ENCODE measurements around the gene ZDHHC14. TPM values are rescaled to one million over a fixed set of nuclear protein-coding genes. Genes with fewer than 3 reads are reported as not detected.
"Not testable (repeated sequence)": the region's sequence is repeated elsewhere in the genome, so short reads cannot be mapped to it uniquely, and the experiment has no call there.

The ZDHHC14 gene
- total RNA-seq, 1 experiment from 2014 or later: 3.2 TPM

- ChIA-PET CTCF (no interaction called here), POLR2A (ENCODE audit: low non-redundant PET) (no interaction called here)
- Histone ChIP-seq H3K4me1 (ENCODE audit: insufficient read depth, low read length, poor library complexity, severe bottlenecking) (no peaks in the 10 kb centered on the region), H3K27me3 (replicated peaks; ENCODE audit: insufficient read depth, low read depth, low read length, poor library complexity) (no peaks in the 10 kb centered on the region), H3K36me3 (ENCODE audit: insufficient read depth, low read length, poor library complexity, severe bottlenecking) (no peaks in the 10 kb centered on the region), H3K4me3 (ENCODE audit: low read depth, low read length, poor library complexity, severe bottlenecking) (no peak overlapping the region), H3K27ac (ENCODE audit: low read depth, low read length, poor library complexity, severe bottlenecking) (no peak overlapping the region), H3K9me3 (ENCODE audit: low read depth, low read length, poor library complexity, severe bottlenecking) (no peaks in the 10 kb centered on the region)
- intact Hi-C loops (cut with micrococcal nuclease; ENCODE audit: unreplicated experiment): no loop called here
- DNase-seq (ENCODE audit: low spot score): no peak
- no TSS peak for BruUV-seq (replicated peaks)
- no peak for TF ChIP-seq CTCF (conservative IDR thresholded peaks at IDR 0.05; ENCODE audit: low read depth, low read length)
- no peak for TF ChIP-seq EZH2 (IDR thresholded peaks at IDR 0.05; ENCODE audit: borderline replicate concordance, low read depth, low read length, poor library complexity, severe bottlenecking)
These were observed 177.7 kb downstream of the ZDHHC14 start for GRCh38 chr6:157558487-157559200.

GRCh38 chr6:157559201-157559756 is 178.3 kb downstream of the ZDHHC14 start:
- ChIA-PET POLR2A (ENCODE audit: low non-redundant PET) (no interaction called here), CTCF (no interaction called here)
- intact Hi-C loops (cut with micrococcal nuclease; ENCODE audit: unreplicated experiment): no loop called here
- no peaks in the 10 kb centered on the region for H3K4me1 ChIP-seq (ENCODE audit: insufficient read depth, low read length, poor library complexity, severe bottlenecking)
- no peak overlapping the region for H3K4me3 ChIP-seq (ENCODE audit: low read depth, low read length, poor library complexity, severe bottlenecking)
- H3K36me3 ChIP-seq (ENCODE audit: insufficient read depth, low read length, poor library complexity, severe bottlenecking): no peaks in the 10 kb centered on the region
- TF ChIP-seq CTCF (conservative IDR thresholded peaks at IDR 0.05; ENCODE audit: low read depth, low read length) (no peak), EZH2 (IDR thresholded peaks at IDR 0.05; ENCODE audit: borderline replicate concordance, low read depth, low read length, poor library complexity, severe bottlenecking) (no peak)
- no TSS peak for BruUV-seq (replicated peaks)
- no peaks in the 10 kb centered on the region for H3K27me3 ChIP-seq (replicated peaks; ENCODE audit: insufficient read depth, low read depth, low read length, poor library complexity)
- H3K27ac ChIP-seq (ENCODE audit: low read depth, low read length, poor library complexity, severe bottlenecking): no peak overlapping the region
- DNase-seq (ENCODE audit: low spot score): no peak
- H3K9me3 ChIP-seq (ENCODE audit: low read depth, low read length, poor library complexity, severe bottlenecking): no peaks in the 10 kb centered on the region

- DNase-seq (ENCODE audit: low spot score); H3K9me3 ChIP-seq (ENCODE audit: low read depth, low read length, poor library complexity, severe bottlenecking); CTCF ChIA-PET; H3K36me3 ChIP-seq (ENCODE audit: insufficient read depth, low read length, poor library complexity, severe bottlenecking); BruUV-seq (replicated peaks); intact Hi-C loops (cut with micrococcal nuclease; ENCODE audit: unreplicated experiment); H3K27ac ChIP-seq (ENCODE audit: low read depth, low read length, poor library complexity, severe bottlenecking); H3K27me3 ChIP-seq (replicated peaks; ENCODE audit: insufficient read depth, low read depth, low read length, poor library complexity); POLR2A ChIA-PET (ENCODE audit: low non-redundant PET); H3K4me3 ChIP-seq (ENCODE audit: low read depth, low read length, poor library complexity, severe bottlenecking); H3K4me1 ChIP-seq (ENCODE audit: insufficient read depth, low read length, poor library complexity, severe bottlenecking): not testable (repeated sequence)
These were observed 179.1 kb downstream of the ZDHHC14 start for GRCh38 chr6:157560063-157560462.

Measured in A673 (cell line).